SK-N-SH (cell line): ENCODE measurements around the gene PTPN5. TPM values are rescaled to one million over a fixed set of nuclear protein-coding genes. Genes with fewer than 3 reads are reported as not detected.

ENCODE experiments used
- CTCF ChIA-PET: fragments of 300-600, 350-600 bp; formaldehyde crosslinking; extraction: SDS; loops from one replicate; lab custom pipeline; 2021; lab: Yijun Ruan, JAX
- POLR2A ChIA-PET: fragments of 350-600 bp; sonication (Branson Sonifier 250); formaldehyde crosslinking; extraction: SDS; loops from one replicate; lab custom pipeline; 2020; ENCODE audit warnings: antibody characterized with exemption, inconsistent platforms; lab: Yijun Ruan, JAX
- DNase-seq: peaks from one replicate; pipeline ENCODE4 v3.0.0; 2012
- H2AFZ ChIP-seq: fragments of 200-600 bp; sonication (generic); 2 replicates; pipeline ENCODE4 v1.8.1; 2016; ENCODE audit warnings: antibody characterized with exemption, mild to moderate bottlenecking, low read depth
- H3F3A ChIP-seq: fragments of 200-600 bp; sonication (generic); replicated peaks from 2 replicates; pipeline ENCODE3; 2016; ENCODE audit warnings: antibody characterized with exemption, mild to moderate bottlenecking; ENCODE audit not compliant: insufficient read depth
- H3K27ac ChIP-seq, 2 experiments: fragments of 200-500 bp in 1 of 2; fragments of 200-600 bp in 1 of 2; sonication (Bioruptor generic) in 1 of 2; sonication (generic), shearing (Covaris generic) in 1 of 2; 2 replicates each; pipeline versions ENCODE4 v1.5.1 to v1.6.1; 2014 to 2016; ENCODE audit warnings: low read depth in 2 of 2, inconsistent platforms in 1 of 2, low read length in 1 of 2, mild to moderate bottlenecking in 1 of 2, mixed read lengths in 1 of 2
- H3K27me3 ChIP-seq: fragments of 200-600 bp; sonication (generic), shearing (Covaris generic); 2 replicates; pipeline ENCODE4 v1.6.1; 2016; ENCODE audit warnings: mixed run types; ENCODE audit not compliant: insufficient read depth
- H3K36me3 ChIP-seq, 2 experiments: fragments of 200-500 bp in 1 of 2; fragments of 200-600 bp in 1 of 2; sonication (Bioruptor generic) in 1 of 2; sonication (generic) in 1 of 2; replicated peaks in 1 of 2; 2 replicates each; pipeline versions ENCODE3 to v1.5.1; 2014 to 2016; ENCODE audit warnings: low read length in 1 of 2, mild to moderate bottlenecking in 1 of 2; ENCODE audit not compliant: insufficient read depth in 2 of 2, control insufficient read depth in 1 of 2
- H3K4me1 ChIP-seq, 2 experiments: fragments of 200-500 bp in 1 of 2; fragments of 200-600 bp in 1 of 2; sonication (Bioruptor generic) in 1 of 2; sonication (generic), shearing (Covaris generic) in 1 of 2; 2 replicates each; pipeline versions ENCODE4 v1.5.1 to v1.6.1; 2014 to 2016; ENCODE audit warnings: low read depth in 1 of 2, low read length in 1 of 2, mixed run types in 1 of 2; ENCODE audit not compliant: insufficient read depth in 2 of 2, control insufficient read depth in 1 of 2
- H3K4me2 ChIP-seq: fragments of 200-600 bp; sonication (generic), shearing (Covaris generic); 2 replicates; pipeline ENCODE4 v1.6.1; 2017; ENCODE audit warnings: mixed run types
- H3K4me3 ChIP-seq, 2 experiments: fragments of 200-500 bp in 1 of 2; fragments of 200-600 bp in 1 of 2; sonication (Bioruptor generic) in 1 of 2; sonication (generic), shearing (Covaris generic) in 1 of 2; 2 replicates each; pipeline versions ENCODE4 v1.5.1 to v1.8.1; 2014 to 2016; ENCODE audit warnings: low read depth in 2 of 2, inconsistent platforms in 1 of 2, low read length in 1 of 2, mild to moderate bottlenecking in 1 of 2, mixed read lengths in 1 of 2, moderate library complexity in 1 of 2
- H3K79me2 ChIP-seq: fragments of 200-600 bp; sonication (generic); 2 replicates; pipeline ENCODE4 v1.8.1; 2017; ENCODE audit warnings: mild to moderate bottlenecking; ENCODE audit not compliant: insufficient read depth
- H3K9ac ChIP-seq: fragments of 200-600 bp; sonication (generic); 2 replicates; pipeline ENCODE4 v1.6.1; 2017; ENCODE audit warnings: mixed run types
- H3K9me2 ChIP-seq: fragments of 200-600 bp; sonication (generic); 2 replicates; pipeline ENCODE4 v1.6.1; 2017; ENCODE audit warnings: mixed run types
- H3K9me3 ChIP-seq: fragments of 200-600 bp; sonication (generic); 2 replicates; pipeline ENCODE4 v1.6.1; 2017; ENCODE audit warnings: mixed run types, mild to moderate bottlenecking, moderate library complexity
- H4K20me1 ChIP-seq: fragments of 200-600 bp; sonication (generic); 2 replicates; pipeline ENCODE4 v1.6.1; 2017; ENCODE audit warnings: mild to moderate bottlenecking, mixed run types; ENCODE audit not compliant: insufficient read depth
- CHD2 ChIP-seq: fragments of 150-350 bp; IDR thresholded peaks from 2 replicates; pipeline ENCODE4 v1.6.1; 2018; ENCODE audit warnings: low read length; ENCODE audit not compliant: partially characterized antibody
- EP300 ChIP-seq, 2 experiments: IDR thresholded peaks; 2 replicates each; pipeline versions ENCODE4 v1.4.0 to v1.6.1; 2012; ENCODE audit warnings: borderline replicate concordance in 1 of 2, low read depth in 1 of 2, low read length in 1 of 2
- EZH2phosphoT487 ChIP-seq: fragments of 200-600 bp; sonication (generic); IDR thresholded peaks from 2 replicates; pipeline ENCODE4 v1.6.1; 2017; ENCODE audit warnings: low read depth, mixed run types, mild to moderate bottlenecking, antibody characterized with exemption, moderate library complexity, borderline replicate concordance
- FOXM1 ChIP-seq: IDR thresholded peaks from 2 replicates; pipeline ENCODE4 v1.4.0; 2012; ENCODE audit warnings: low read depth, mild to moderate bottlenecking
- GABPA ChIP-seq: IDR thresholded peaks from 2 replicates; pipeline ENCODE4 v1.4.0; 2012; ENCODE audit warnings: low read depth, mild to moderate bottlenecking
- GATA2 ChIP-seq: sonication (generic); formaldehyde crosslinking; IDR thresholded peaks from 2 replicates; pipeline ENCODE4 v1.5.0; 2020; ENCODE audit warnings: mild to moderate bottlenecking, missing genetic modification reagents
- MAX ChIP-seq: IDR thresholded peaks from 2 replicates; pipeline ENCODE4 v1.4.0; 2012; ENCODE audit warnings: low read depth
- MXI1 ChIP-seq: IDR thresholded peaks from 2 replicates; pipeline ENCODE4 v1.6.1; 2012; ENCODE audit warnings: mild to moderate bottlenecking, low read depth, low read length, improper control_type of control experiment
- NFIC ChIP-seq: IDR thresholded peaks from 2 replicates; pipeline ENCODE4 v1.4.0; 2012; ENCODE audit warnings: borderline replicate concordance
- NRF1 ChIP-seq: IDR thresholded peaks from 2 replicates; pipeline ENCODE4 v1.6.1; 2012; ENCODE audit warnings: low read depth, mild to moderate bottlenecking, low read length
- POLR2AphosphoS5 ChIP-seq: IDR thresholded peaks from 2 replicates; pipeline ENCODE4 v1.6.1; 2012; ENCODE audit warnings: low read depth, low read length
- RAD21 ChIP-seq: IDR thresholded peaks from 2 replicates; pipeline ENCODE4 v1.6.1; 2012; ENCODE audit warnings: mild to moderate bottlenecking, low read length
- TAF1 ChIP-seq: IDR thresholded peaks from 2 replicates; pipeline ENCODE4 v1.6.1; 2012; ENCODE audit warnings: low read depth, mild to moderate bottlenecking, low read length, moderate library complexity, borderline replicate concordance
- TCF12 ChIP-seq: IDR thresholded peaks from 2 replicates; pipeline ENCODE4 v1.4.0; 2012
- USF1 ChIP-seq: IDR thresholded peaks from 2 replicates; pipeline ENCODE4 v1.4.0; 2012; ENCODE audit warnings: low read depth, borderline replicate concordance
- WGBS: methylation state at CpG from one replicate; pipeline ENCODE4 v1.1.6; 2017; ENCODE audit warnings: low lambda C conversion rate; 5-methylcytosine and 5-hydroxymethylcytosine counted together
- polyA plus RNA-seq, 3 experiments: library from polyadenylated mRNA; depleted of rRNA; stranded (reverse); fragments of >200 nt; gene quantifications; 2 replicates each; pipeline ENCODE4 v1.2.3, GENCODE V29; 2012
- TF ChIP-seq, protein P1 (sequence below): fragments of 200-600 bp; sonication (generic); IDR thresholded peaks from 2 replicates; pipeline ENCODE4 v1.6.1; 2017; ENCODE audit warnings: antibody characterized with exemption, mild to moderate bottlenecking, moderate library complexity
- TF ChIP-seq, protein P2 (sequence below): fragments of 150-350 bp; IDR thresholded peaks from 2 replicates; pipeline ENCODE4 v1.6.1; 2017; ENCODE audit warnings: antibody characterized with exemption, low read length, low read depth, borderline replicate concordance
- TF ChIP-seq, protein P3 (sequence below): fragments of 150-350 bp; IDR thresholded peaks from 2 replicates; pipeline ENCODE4 v1.6.1; 2016; ENCODE audit warnings: mild to moderate bottlenecking, low read depth, low read length

PTPN5 gene
- polyA plus RNA-seq, 1 of the 3 experiments (the other 2 are of a cell fraction) = not detected

- no peaks in the 10 kb centered on the region for H3K27me3 ChIP-seq
- no peak for TF ChIP-seq NFIC
- TF ChIP-seq, protein P1, sequence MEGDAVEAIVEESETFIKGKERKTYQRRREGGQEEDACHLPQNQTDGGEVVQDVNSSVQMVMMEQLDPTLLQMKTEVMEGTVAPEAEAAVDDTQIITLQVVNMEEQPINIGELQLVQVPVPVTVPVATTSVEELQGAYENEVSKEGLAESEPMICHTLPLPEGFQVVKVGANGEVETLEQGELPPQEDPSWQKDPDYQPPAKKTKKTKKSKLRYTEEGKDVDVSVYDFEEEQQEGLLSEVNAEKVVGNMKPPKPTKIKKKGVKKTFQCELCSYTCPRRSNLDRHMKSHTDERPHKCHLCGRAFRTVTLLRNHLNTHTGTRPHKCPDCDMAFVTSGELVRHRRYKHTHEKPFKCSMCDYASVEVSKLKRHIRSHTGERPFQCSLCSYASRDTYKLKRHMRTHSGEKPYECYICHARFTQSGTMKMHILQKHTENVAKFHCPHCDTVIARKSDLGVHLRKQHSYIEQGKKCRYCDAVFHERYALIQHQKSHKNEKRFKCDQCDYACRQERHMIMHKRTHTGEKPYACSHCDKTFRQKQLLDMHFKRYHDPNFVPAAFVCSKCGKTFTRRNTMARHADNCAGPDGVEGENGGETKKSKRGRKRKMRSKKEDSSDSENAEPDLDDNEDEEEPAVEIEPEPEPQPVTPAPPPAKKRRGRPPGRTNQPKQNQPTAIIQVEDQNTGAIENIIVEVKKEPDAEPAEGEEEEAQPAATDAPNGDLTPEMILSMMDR = no peak
- TF ChIP-seq GATA2 (CRISPR knock-in tag) = no peak
- no peak for TF ChIP-seq TAF1
- no peak for TF ChIP-seq USF1
- no peak for TF ChIP-seq MAX
- TF ChIP-seq, protein P2, sequence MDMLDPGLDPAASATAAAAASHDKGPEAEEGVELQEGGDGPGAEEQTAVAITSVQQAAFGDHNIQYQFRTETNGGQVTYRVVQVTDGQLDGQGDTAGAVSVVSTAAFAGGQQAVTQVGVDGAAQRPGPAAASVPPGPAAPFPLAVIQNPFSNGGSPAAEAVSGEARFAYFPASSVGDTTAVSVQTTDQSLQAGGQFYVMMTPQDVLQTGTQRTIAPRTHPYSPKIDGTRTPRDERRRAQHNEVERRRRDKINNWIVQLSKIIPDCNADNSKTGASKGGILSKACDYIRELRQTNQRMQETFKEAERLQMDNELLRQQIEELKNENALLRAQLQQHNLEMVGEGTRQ = no peak
- no peak for TF ChIP-seq EP300 (IDR thresholded peaks at IDR 0.05; ENCODE audit: borderline replicate concordance in 1 of 2, low read depth in 1 of 2, low read length in 1 of 2)
- no peak for TF ChIP-seq TCF12
- no peak for TF ChIP-seq FOXM1
- no peak for TF ChIP-seq RAD21
- no peak for TF ChIP-seq EZH2phosphoT487
- TF ChIP-seq MXI1 = no peak
- TF ChIP-seq, all 33 proteins: peak for 0
- ChIA-PET POLR2A (no interaction called here), CTCF (interaction anchor here (0.7 to 5.1 kb wide), 7 partner anchors 9 to 480 kb away, joined by 3 to 59 read pairs (median 4); partner anchors contain the start of gene SPTY2D1)
- Histone ChIP-seq H3K4me1 (peaks cover 0 to 22% of the 10 kb centered on the region in 2 experiments; a peak in 1 of 4 replicates), H2AFZ (no peak overlapping the region), H3K4me3 (no peak overlapping the region), H4K20me1 (no peaks in the 10 kb centered on the region), H3K4me2 (no peak overlapping the region), H3K36me3 (no peaks in the 10 kb centered on the region), H3K9ac (no peak overlapping the region), H3K9me2 (no peaks in the 10 kb centered on the region), H3F3A (peaks cover 6% of the 10 kb centered on the region), H3K27ac (no peak overlapping the region), H3K79me2 (no peaks in the 10 kb centered on the region), H3K9me3 (no peaks in the 10 kb centered on the region)
- DNase-seq = no peak
- WGBS = 65% methylated on average over 7 of the region's 7 CpGs
These were observed 67.6 kb downstream of the PTPN5 start for GRCh38 chr11:18723991-18724390.

- no peak for DNase-seq
- Histone ChIP-seq H3K27me3 (no peaks in the 10 kb centered on the region), H3K9me3 (no peaks in the 10 kb centered on the region), H4K20me1 (no peaks in the 10 kb centered on the region), H3K4me3 (peak overlapping the region; percentile 62 to 73; a peak in 2 of 4 replicates), H3K9me2 (no peaks in the 10 kb centered on the region), H3K36me3 (no peaks in the 10 kb centered on the region), H3K27ac (no peak overlapping the region), H3K9ac (no peak overlapping the region), H2AFZ (peak overlapping the region; percentile 89; the same call in 1 of the 2 replicates), H3F3A (peaks cover 6% of the 10 kb centered on the region), H3K4me1 (peaks cover 0 to 22% of the 10 kb centered on the region in 2 experiments; a peak in 1 of 4 replicates), H3K79me2 (no peaks in the 10 kb centered on the region), H3K4me2 (peak overlapping the region; percentile 95)
- TF ChIP-seq FOXM1 (no peak), GABPA (no peak), TAF1 (no peak), CHD2 (no peak), NRF1 (no peak), EP300 (IDR thresholded peaks at IDR 0.05; ENCODE audit: borderline replicate concordance in 1 of 2, low read depth in 1 of 2, low read length in 1 of 2) (no peak), POLR2AphosphoS5 (no peak)
- TF ChIP-seq, protein P3, sequence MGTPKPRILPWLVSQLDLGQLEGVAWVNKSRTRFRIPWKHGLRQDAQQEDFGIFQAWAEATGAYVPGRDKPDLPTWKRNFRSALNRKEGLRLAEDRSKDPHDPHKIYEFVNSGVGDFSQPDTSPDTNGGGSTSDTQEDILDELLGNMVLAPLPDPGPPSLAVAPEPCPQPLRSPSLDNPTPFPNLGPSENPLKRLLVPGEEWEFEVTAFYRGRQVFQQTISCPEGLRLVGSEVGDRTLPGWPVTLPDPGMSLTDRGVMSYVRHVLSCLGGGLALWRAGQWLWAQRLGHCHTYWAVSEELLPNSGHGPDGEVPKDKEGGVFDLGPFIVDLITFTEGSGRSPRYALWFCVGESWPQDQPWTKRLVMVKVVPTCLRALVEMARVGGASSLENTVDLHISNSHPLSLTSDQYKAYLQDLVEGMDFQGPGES = no peak
- WGBS = 35% methylated on average over 1 of the region's 1 CpG
- ChIA-PET CTCF (interaction anchor here (0.6 to 5.1 kb wide), 29 partner anchors 8 to 478 kb away, joined by 3 to 59 read pairs (median 3); partner anchors contain the start of genes SPTY2D1, TMEM86A and UEVLD), POLR2A (interaction anchor here (1.0 to 1.5 kb wide), 3 partner anchors 16 to 88 kb away, joined by 3 to 9 read pairs (median 3); partner anchors contain the start of gene SPTY2D1)
These were observed 69.3 kb downstream of the PTPN5 start for GRCh38 chr11:18722293-18722637.
